IMR-90 (cell line): Measurements from ENCODE around the gene PTPN3. TPM values are rescaled to one million over a fixed set of nuclear protein-coding genes. Genes with fewer than 3 reads are reported as not detected.

Experiments
- ATAC-seq: fragments of 200-7000 bp; cut with Tn5 transposase; 2 replicates; pipeline ENCODE4 v1.9.1; 2020; ENCODE audit warnings: low read depth, mild to moderate bottlenecking, moderate library complexity
- BruUV-seq: library from RNA; stranded (reverse); fragments of 400-500 nt; replicated peaks from 2 replicates; lab custom pipeline; 2021; lab: Mats Ljungman, UMichigan
- CTCF ChIA-PET: fragments of 300-600 bp; formaldehyde crosslinking; extraction: SDS; loops from one replicate; lab custom pipeline; 2021; ENCODE audit warnings: antibody characterized with exemption; lab: Yijun Ruan, JAX
- POLR2A ChIA-PET: fragments of 300-600 bp; sonication (Branson Sonifier 250); formaldehyde crosslinking; loops from one replicate; lab custom pipeline; 2022; ENCODE audit warnings: antibody characterized with exemption; ENCODE audit not compliant: unreplicated experiment; lab: Charles Lee
- DNase-seq: peaks from one replicate; pipeline ENCODE4 v3.0.0; 2013
- H2AFZ ChIP-seq: replicated peaks from 2 replicates; pipeline ENCODE3; 2013; ENCODE audit warnings: low read length, mild to moderate bottlenecking; ENCODE audit not compliant: poor library complexity
- H2AK5ac ChIP-seq: 2 replicates; pipeline ENCODE4 v1.6.1; 2013; ENCODE audit warnings: low read depth, low read length, inconsistent platforms
- H2AK9ac ChIP-seq: replicated peaks from 2 replicates; pipeline ENCODE3; 2013; ENCODE audit warnings: mild to moderate bottlenecking, low read depth, low read length, moderate library complexity; ENCODE audit not compliant: poor library complexity
- H2BK120ac ChIP-seq: 2 replicates; pipeline ENCODE4 v1.6.1; 2013; ENCODE audit warnings: low read depth, low read length, inconsistent platforms
- H2BK15ac ChIP-seq: 3 replicates; pipeline ENCODE4 v1.6.1; 2013; ENCODE audit warnings: low read depth, low read length, inconsistent platforms
- H2BK20ac ChIP-seq: 2 replicates; pipeline ENCODE4 v1.6.1; 2013; ENCODE audit warnings: low read depth, mild to moderate bottlenecking, inconsistent platforms, low read length, moderate library complexity
- H2BK5ac ChIP-seq: 2 replicates; pipeline ENCODE4 v1.6.1; 2013; ENCODE audit warnings: mild to moderate bottlenecking, low read depth, low read length, inconsistent platforms; ENCODE audit not compliant: poor library complexity, severe bottlenecking
- H3K14ac ChIP-seq: replicated peaks from 2 replicates; pipeline ENCODE4 v1.6.1; 2013; ENCODE audit warnings: low read depth, low read length, inconsistent platforms
- H3K18ac ChIP-seq: 2 replicates; pipeline ENCODE4 v1.6.1; 2013; ENCODE audit warnings: low read depth, low read length, control low read depth
- H3K23ac ChIP-seq: 2 replicates; pipeline ENCODE4 v1.6.1; 2013; ENCODE audit warnings: low read depth, low read length, inconsistent platforms
- H3K27ac ChIP-seq: 2 replicates; pipeline ENCODE4 v1.5.1; 2013; ENCODE audit warnings: mild to moderate bottlenecking, control low read depth, low read length; ENCODE audit not compliant: insufficient read depth
- H3K27me3 ChIP-seq: 2 replicates; pipeline ENCODE4 v1.6.1; 2013; ENCODE audit warnings: low read length; ENCODE audit not compliant: control insufficient read depth, insufficient read depth
- H3K36me3 ChIP-seq: 2 replicates; pipeline ENCODE4 v1.6.1; 2013; ENCODE audit warnings: low read length, mixed read lengths; ENCODE audit not compliant: control insufficient read depth, insufficient read depth
- H3K4ac ChIP-seq: 2 replicates; pipeline ENCODE4 v1.6.1; 2013; ENCODE audit warnings: low read depth, low read length, inconsistent platforms
- H3K4me1 ChIP-seq: 2 replicates; pipeline ENCODE4 v1.6.1; 2013; ENCODE audit warnings: low read length, mixed read lengths; ENCODE audit not compliant: control insufficient read depth, insufficient read depth
- H3K4me2 ChIP-seq: 2 replicates; pipeline ENCODE4 v1.6.1; 2013; ENCODE audit warnings: low read depth, mild to moderate bottlenecking, control low read depth, low read length, moderate library complexity
- H3K4me3 ChIP-seq: 2 replicates; pipeline ENCODE4 v1.5.1; 2013; ENCODE audit warnings: low read depth, mild to moderate bottlenecking, control low read depth, low read length, moderate library complexity; ENCODE audit not compliant: insufficient read depth
- H3K56ac ChIP-seq: 2 replicates; pipeline ENCODE4 v1.6.1; 2013; ENCODE audit warnings: low read length, inconsistent platforms; ENCODE audit not compliant: insufficient read depth; ENCODE audit errors: extremely low read depth
- H3K79me1 ChIP-seq, 2 experiments: 2 replicates each; pipeline ENCODE4 v1.6.1; 2013; ENCODE audit warnings: low read length in 2 of 2, inconsistent platforms in 1 of 2, low read depth in 1 of 2
- H3K9ac ChIP-seq: 2 replicates; pipeline ENCODE4 v1.6.1; 2013; ENCODE audit warnings: low read depth, low read length, control low read depth
- H3K9me1 ChIP-seq: 2 replicates; pipeline ENCODE4 v1.6.1; 2013; ENCODE audit warnings: low read length, inconsistent platforms; ENCODE audit not compliant: insufficient read depth
- H3K9me3 ChIP-seq: 2 replicates; pipeline ENCODE4 v1.6.1; 2013; ENCODE audit warnings: low read length; ENCODE audit not compliant: control insufficient read depth, insufficient read depth
- H4K20me1 ChIP-seq: 2 replicates; pipeline ENCODE4 v1.6.1; 2013; ENCODE audit warnings: low read length, inconsistent platforms; ENCODE audit not compliant: insufficient read depth
- H4K5ac ChIP-seq: 2 replicates; pipeline ENCODE4 v1.6.1; 2013; ENCODE audit warnings: mild to moderate bottlenecking, low read depth, low read length, control low read depth
- H4K8ac ChIP-seq, 2 experiments: 2 replicates each; pipeline ENCODE4 v1.6.1; 2013; ENCODE audit warnings: low read depth in 2 of 2, low read length in 2 of 2, control low read depth in 1 of 2, inconsistent platforms in 1 of 2
- H4K91ac ChIP-seq: 2 replicates; pipeline ENCODE4 v1.6.1; 2013; ENCODE audit warnings: low read depth, low read length, inconsistent platforms; ENCODE audit not compliant: insufficient read depth
- BHLHE40 ChIP-seq: fragments of 150-350 bp; IDR thresholded peaks from 2 replicates; pipeline ENCODE4 v1.6.1; 2016; ENCODE audit warnings: mild to moderate bottlenecking, low read depth, low read length
- CEBPB ChIP-seq: IDR thresholded peaks from 2 replicates; pipeline ENCODE4 v1.6.1; 2012; ENCODE audit warnings: low read depth, low read length, improper control_type of control experiment
- CHD1 ChIP-seq: IDR thresholded peaks from 2 replicates; pipeline ENCODE4 v1.6.1; 2012; ENCODE audit warnings: low read depth, low read length, improper control_type of control experiment
- NFE2L2 ChIP-seq: fragments of 150-350 bp; IDR thresholded peaks from 2 replicates; pipeline ENCODE4 v1.6.1; 2016; ENCODE audit warnings: low read depth, mild to moderate bottlenecking, low read length
- POLR2A ChIP-seq: IDR thresholded peaks from 2 replicates; pipeline ENCODE4 v1.6.1; 2012; ENCODE audit warnings: mild to moderate bottlenecking, low read depth, low read length
- RCOR1 ChIP-seq: IDR thresholded peaks from 2 replicates; pipeline ENCODE4 v1.6.1; 2012; ENCODE audit warnings: mild to moderate bottlenecking, low read length, improper control_type of control experiment; ENCODE audit not compliant: insufficient replicate concordance
- WGBS, 2 experiments: methylation state at CpG; one replicate each; pipeline versions ENCODE4 v1.1.5 to v1.1.7; 2013; ENCODE audit warnings: missing lambda C conversion rate in 2 of 2; ENCODE audit not compliant: insufficient read length in 1 of 2; ENCODE audit errors: extremely low coverage in 2 of 2; 5-methylcytosine and 5-hydroxymethylcytosine counted together
- dilution Hi-C: fragments of 300-500 bp; cut with HindIII; formaldehyde crosslinking; loops from one replicate; pipeline ENCODE4 v1.14.3; 2018; ENCODE audit warnings: low sequenced_read_pairs; ENCODE audit not compliant: unreplicated experiment
- in situ Hi-C: fragments of 300-500 bp; cut with MboI; formaldehyde crosslinking; loops from 3 replicates; pipeline ENCODE4 v1.14.3; 2019; ENCODE audit warnings: low sequenced_read_pairs, inconsistent platforms, mixed read lengths
- intact Hi-C: fragments of 100-400 bp; cut with micrococcal nuclease; formaldehyde crosslinking; loops from 2 replicates; pipeline ENCODE4 v1.10.0; 2022
- polyA plus RNA-seq, 3 experiments: library from polyadenylated mRNA; depleted of rRNA; stranded (reverse); fragments of >200 nt; gene quantifications; 2 replicates each; pipeline ENCODE4 v1.2.3, GENCODE V29; 2012; ENCODE audit warnings: low replicate concordance in 1 of 3
- total RNA-seq: library from RNA; depleted of rRNA; stranded (reverse); fragments of >200 nt; gene quantifications from 2 replicates; pipeline ENCODE4 v1.2.3, GENCODE V29; 2012
- TF ChIP-seq, protein P1 (sequence below): conservative IDR thresholded peaks from 2 replicates; pipeline ENCODE4 v1.5.1; 2012; ENCODE audit warnings: mild to moderate bottlenecking, low read depth, low read length, improper control_type of control experiment

Gene PTPN3
- total and polyA plus RNA-seq, 2 of the 4 experiments (the other 2 are of a cell fraction): 0.72 to 0.89 TPM

DNA sequence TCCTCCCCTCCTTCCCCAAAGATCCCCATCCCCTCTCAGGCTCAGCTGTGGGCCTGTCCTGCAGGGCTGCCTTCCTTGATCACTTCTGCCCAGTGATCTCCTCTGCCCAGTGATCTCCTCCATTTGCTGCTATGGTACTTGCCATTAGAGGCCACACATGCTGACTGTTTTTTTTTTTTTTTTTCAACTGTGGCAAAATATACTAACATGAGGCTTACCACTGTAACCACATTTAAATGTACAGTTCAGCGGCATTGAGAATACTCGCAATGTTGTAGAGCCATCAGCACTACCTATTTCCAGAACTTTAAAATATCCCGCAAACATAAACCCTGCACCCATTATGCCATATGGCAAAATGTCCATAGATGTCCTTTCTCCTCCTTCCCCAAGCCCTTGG lies 115.5 kb downstream of the PTPN3 start:
- Histone ChIP-seq H2BK15ac (no peak overlapping the region), H2AK5ac (no peak overlapping the region), H4K91ac (no peak overlapping the region), H4K8ac (no peak overlapping the region), H3K4me2 (no peak overlapping the region), H2AFZ (no peak overlapping the region), H2BK120ac (no peak overlapping the region), H3K4ac (no peak overlapping the region), H3K36me3 (no peaks in the 10 kb centered on the region; the same call in none of the 2 replicates), H3K79me1 (no peaks in the 10 kb centered on the region), H3K23ac (no peak overlapping the region), H3K27ac (no peak overlapping the region), H3K18ac (no peak overlapping the region), H2BK5ac (no peak overlapping the region), H3K56ac (no peak overlapping the region), H4K5ac (no peak overlapping the region), H3K27me3 (no peaks in the 10 kb centered on the region; the same call in 1 of the 2 replicates), H3K9me1 (no peaks in the 10 kb centered on the region), H3K4me3 (no peak overlapping the region), H2AK9ac (no peak overlapping the region), H3K14ac (no peak overlapping the region), H3K9ac (no peak overlapping the region), H2BK20ac (no peak overlapping the region), H3K4me1 (no peaks in the 10 kb centered on the region), H4K20me1 (no peaks in the 10 kb centered on the region), H3K9me3 (no peaks in the 10 kb centered on the region)
- in situ Hi-C loops: no loop called here
- intact Hi-C loops: no loop called here
- POLR2A ChIA-PET: no interaction called here
- dilution Hi-C loops: no loop called here
- BruUV-seq: no TSS peak
- CTCF ChIA-PET: no interaction called here
- ATAC-seq (no peak), DNase-seq (no peak)
- WGBS, 2 experiments: 95% methylated on average over 3 of the region's 3 CpGs; no CpG with 5 or more reads in 1 of the 2 experiments
- no peak for TF ChIP-seq NFE2L2
- TF ChIP-seq RCOR1: no peak
- no peak for TF ChIP-seq BHLHE40
- TF ChIP-seq POLR2A: no peak
- TF ChIP-seq CHD1: no peak
- TF ChIP-seq, protein P1, sequence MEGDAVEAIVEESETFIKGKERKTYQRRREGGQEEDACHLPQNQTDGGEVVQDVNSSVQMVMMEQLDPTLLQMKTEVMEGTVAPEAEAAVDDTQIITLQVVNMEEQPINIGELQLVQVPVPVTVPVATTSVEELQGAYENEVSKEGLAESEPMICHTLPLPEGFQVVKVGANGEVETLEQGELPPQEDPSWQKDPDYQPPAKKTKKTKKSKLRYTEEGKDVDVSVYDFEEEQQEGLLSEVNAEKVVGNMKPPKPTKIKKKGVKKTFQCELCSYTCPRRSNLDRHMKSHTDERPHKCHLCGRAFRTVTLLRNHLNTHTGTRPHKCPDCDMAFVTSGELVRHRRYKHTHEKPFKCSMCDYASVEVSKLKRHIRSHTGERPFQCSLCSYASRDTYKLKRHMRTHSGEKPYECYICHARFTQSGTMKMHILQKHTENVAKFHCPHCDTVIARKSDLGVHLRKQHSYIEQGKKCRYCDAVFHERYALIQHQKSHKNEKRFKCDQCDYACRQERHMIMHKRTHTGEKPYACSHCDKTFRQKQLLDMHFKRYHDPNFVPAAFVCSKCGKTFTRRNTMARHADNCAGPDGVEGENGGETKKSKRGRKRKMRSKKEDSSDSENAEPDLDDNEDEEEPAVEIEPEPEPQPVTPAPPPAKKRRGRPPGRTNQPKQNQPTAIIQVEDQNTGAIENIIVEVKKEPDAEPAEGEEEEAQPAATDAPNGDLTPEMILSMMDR: no peak
- TF ChIP-seq CEBPB: no peak
